Measurements from ENCODE around the gene MYRIP. TPM values are rescaled to one million over a fixed set of nuclear protein-coding genes. Genes with fewer than 3 reads are reported as not detected.

MYRIP gene
- total RNA-seq, 1 experiment from 2014 or later, result 1.6 TPM

GRCh38 chr3:40232626-40233025, 423.2 kb downstream of the MYRIP start:
- H3K27ac Mint-ChIP-seq, result no peak overlapping the region
- no peaks in the 10 kb centered on the region for H3K4me1 Mint-ChIP-seq
- TF ChIP-seq PRRX2 (CRISPR knock-in tag; IDR thresholded peaks at IDR 0.05) (no peak), RORB (CRISPR knock-in tag; IDR thresholded peaks at IDR 0.05) (no peak), PREB (CRISPR knock-in tag; IDR thresholded peaks at IDR 0.05; ENCODE audit: borderline replicate concordance) (no peak), ZNF671 (CRISPR knock-in tag; IDR thresholded peaks at IDR 0.05) (no peak), ZNF121 (CRISPR knock-in tag; IDR thresholded peaks at IDR 0.05) (no peak), NFE2L1 (CRISPR knock-in tag; IDR thresholded peaks at IDR 0.05) (no peak), NR2C2 (CRISPR knock-in tag; IDR thresholded peaks at IDR 0.05) (no peak), IRF2 (CRISPR knock-in tag; IDR thresholded peaks at IDR 0.05; ENCODE audit: borderline replicate concordance, low read depth) (no peak)
- no peaks in the 10 kb centered on the region for H3K27me3 Mint-ChIP-seq (ENCODE audit: low read depth)
- H3K4me3 Mint-ChIP-seq, result no peak overlapping the region
- ATAC-seq (no peak), DNase-seq (ENCODE audit: low spot score) (no peak)
- CTCF ChIA-PET, result interaction anchor here (1.6 kb wide), 1 partner anchor 41 kb away, joined by 5 read pairs; no protein-coding TSS in a partner anchor
- POLR2A ChIA-PET, result no interaction called here
- H3K9me3 Mint-ChIP-seq, result peaks cover 9% of the 10 kb centered on the region
- H3K36me3 Mint-ChIP-seq, result no peaks in the 10 kb centered on the region

- POLR2A ChIA-PET, result no interaction called here
- TF ChIP-seq ZNF121 (CRISPR knock-in tag; IDR thresholded peaks at IDR 0.05), result no peak
- TF ChIP-seq ZBTB43 (CRISPR knock-in tag; IDR thresholded peaks at IDR 0.05), result no peak
- no peak for TF ChIP-seq ZNF425 (CRISPR knock-in tag; conservative IDR thresholded peaks at IDR 0.05)
- TF ChIP-seq IRF2 (CRISPR knock-in tag; IDR thresholded peaks at IDR 0.05; ENCODE audit: borderline replicate concordance, low read depth), result no peak
- no peak for TF ChIP-seq MLX (CRISPR knock-in tag; IDR thresholded peaks at IDR 0.05)
- TF ChIP-seq ZNF532 (CRISPR knock-in tag; IDR thresholded peaks at IDR 0.05; ENCODE audit: borderline replicate concordance), result no peak
- TF ChIP-seq ATF6 (CRISPR knock-in tag; IDR thresholded peaks at IDR 0.05), result no peak
- TF ChIP-seq AR (CRISPR knock-in tag; IDR thresholded peaks at IDR 0.05), result no peak
- TF ChIP-seq NFYB (CRISPR knock-in tag; conservative IDR thresholded peaks at IDR 0.05; ENCODE audit: low read depth), result no peak
- no peak for TF ChIP-seq FOXJ3 (CRISPR knock-in tag; IDR thresholded peaks at IDR 0.05; ENCODE audit: borderline replicate concordance)
- TF ChIP-seq EMX1 (CRISPR knock-in tag; IDR thresholded peaks at IDR 0.05), result no peak
- TF ChIP-seq ERG (CRISPR knock-in tag; IDR thresholded peaks at IDR 0.05), result no peak
- TF ChIP-seq ZMAT4 (CRISPR knock-in tag; IDR thresholded peaks at IDR 0.05), result no peak
Measured at GRCh38 chr3:40237159-40237558, 427.8 kb downstream of the MYRIP start.

More at GRCh38 chr3:40237159-40237558, 427.8 kb downstream of the MYRIP start:
- Mint-ChIP-seq H3K9me3 (peaks cover 9% of the 10 kb centered on the region), H3K27ac (no peak overlapping the region), H3K4me1 (peaks cover 8% of the 10 kb centered on the region), H3K4me3 (no peak overlapping the region), H3K36me3 (no peaks in the 10 kb centered on the region), H3K27me3 (ENCODE audit: low read depth) (no peaks in the 10 kb centered on the region)
- CTCF ChIA-PET, result no interaction called here
- DNase-seq (ENCODE audit: low spot score) (no peak), ATAC-seq (no peak)
